HUES64 (cell line): ENCODE measurements around the gene HOXD12.
A peak's percentile ranks its signal among the peaks of the same experiment; 100 is the strongest.

Experiments
- H3K27ac ChIP-seq: 2 replicates; pipeline ENCODE4 v1.7.0; 2013; ENCODE audit warnings: low read depth, low read length, inconsistent platforms
- H3K27me3 ChIP-seq: 2 replicates; pipeline ENCODE4 v1.6.1; 2013; ENCODE audit warnings: mild to moderate bottlenecking, low read length; ENCODE audit not compliant: insufficient read depth
- H3K36me3 ChIP-seq: 2 replicates; pipeline ENCODE4 v1.6.1; 2013; ENCODE audit warnings: mild to moderate bottlenecking, low read length; ENCODE audit not compliant: insufficient read depth
- H3K4me1 ChIP-seq: 2 replicates; pipeline ENCODE4 v1.6.1; 2013; ENCODE audit warnings: mild to moderate bottlenecking, low read length, moderate library complexity; ENCODE audit not compliant: insufficient read depth
- H3K4me3 ChIP-seq: 2 replicates; pipeline ENCODE4 v1.5.1; 2013; ENCODE audit warnings: mild to moderate bottlenecking, low read length, moderate library complexity
- H3K9ac ChIP-seq: 2 replicates; pipeline ENCODE4 v1.6.1; 2013; ENCODE audit warnings: mild to moderate bottlenecking, low read depth, low read length
- H3K9me3 ChIP-seq: 2 replicates; pipeline ENCODE4 v1.6.1; 2013; ENCODE audit warnings: low read depth, low read length; ENCODE audit not compliant: insufficient read depth
- WGBS: fragments of 150-250, 120-280 bp; methylation state at CpG from one replicate; pipeline ENCODE4 v1.1.7; 2013; ENCODE audit warnings: missing lambda C conversion rate; 5-methylcytosine and 5-hydroxymethylcytosine counted together

The HOXD12 gene

GRCh38 chr2:176149481-176149938, 49.9 kb downstream of the HOXD12 start:
- no peaks in the 10 kb centered on the region for H3K36me3 ChIP-seq
- no peak overlapping the region for H3K4me3 ChIP-seq
- H3K9ac ChIP-seq: no peak overlapping the region
- H3K9me3 ChIP-seq: 0 out of 2 replicates have a peak, but pooled peaks cover 4% of the 10 kb centered on the region
- H3K27ac ChIP-seq: no peak overlapping the region
- 0 out of 2 replicates have a peak, but pooled peaks cover 2% of the 10 kb centered on the region for H3K4me1 ChIP-seq
- 8% methylated on average over 22 of the region's 22 CpGs for WGBS
- H3K27me3 ChIP-seq: peaks cover 100% of the 10 kb centered on the region

- H3K4me1 ChIP-seq: peaks cover 4% of the 10 kb centered on the region; the same call in 1 of the 2 replicates
- H3K4me3 ChIP-seq: no peak overlapping the region
- no peak overlapping the region for H3K27ac ChIP-seq
- no peaks in the 10 kb centered on the region for H3K36me3 ChIP-seq
- H3K9me3 ChIP-seq: 0 out of 2 replicates have a peak, but pooled peaks cover 4% of the 10 kb centered on the region
- 10% methylated on average over 22 of the region's 24 CpGs for WGBS
- peaks cover 100% of the 10 kb centered on the region for H3K27me3 ChIP-seq
- H3K9ac ChIP-seq: no peak overlapping the region
Observed at GRCh38 chr2:176149939-176150583, 50.5 kb downstream of the HOXD12 start.

GRCh38 chr2:176150584-176151441, 51.2 kb downstream of the HOXD12 start:
- Histone ChIP-seq H3K9ac (no peak overlapping the region), H3K4me3 (no peak overlapping the region), H3K27ac (no peak overlapping the region), H3K9me3 (0 out of 2 replicates have a peak, but pooled peaks cover 4% of the 10 kb centered on the region), H3K4me1 (peaks cover 10% of the 10 kb centered on the region; the same call in 1 of the 2 replicates), H3K27me3 (peaks cover 100% of the 10 kb centered on the region), H3K36me3 (no peaks in the 10 kb centered on the region)
- 16% methylated on average over 14 of the region's 14 CpGs for WGBS

- no peak within 1 kb of the TSS for H3K9ac ChIP-seq
- H3K27ac ChIP-seq: no peak within 1 kb of the TSS
- peaks cover 100% of the 10 kb centered on the region for H3K27me3 ChIP-seq
- H3K4me3 ChIP-seq: peak within 1 kb of the TSS; percentile 16; the same call in 1 of the 2 replicates
- 0 out of 2 replicates have a peak, but pooled peaks cover 4% of the 10 kb centered on the region for H3K9me3 ChIP-seq
- H3K36me3 ChIP-seq: no peaks in the 10 kb centered on the region
- H3K4me1 ChIP-seq: peaks cover 10% of the 10 kb centered on the region; the same call in 1 of the 2 replicates
- WGBS: 3% methylated on average over 50 of the region's 55 CpGs
Observed at GRCh38 chr2:176151442-176152287, 52.1 kb downstream of the HOXD12 start, which contains the start of gene HOXD4. TSS of gene HOXD4 (plus strand) at chr2:176151550. CDS start at chr2:176151634, 84 bp downstream.
